HG03064 (cell line): ENCODE data around the gene OAS1.

Experiments used
- ATAC-seq: cut with Tn5 transposase; IDR thresholded peaks from one replicate; pipeline ENCODE4 v1.9.1; 2021; ENCODE audit warnings: low read depth; ENCODE audit not compliant: unreplicated experiment

The OAS1 gene

GRCh38 chr12:112963227-112963861 is 56.6 kb downstream of the OAS1 start:
- no peak for ATAC-seq

- no peak for ATAC-seq
Measured at GRCh38 chr12:112964067-112964670, 57.4 kb downstream of the OAS1 start.

- ATAC-seq = no peak
Measured at GRCh38 chr12:112964915-112965314, 58.2 kb downstream of the OAS1 start.

GRCh38 chr12:112965643-112966042 is 58.9 kb downstream of the OAS1 start:
- ATAC-seq = no peak

- ATAC-seq = no peak
Measured at GRCh38 chr12:112967306-112967705, 60.5 kb downstream of the OAS1 start.

- no peak for ATAC-seq
Measured at GRCh38 chr12:112967858-112968257, 61.1 kb downstream of the OAS1 start.
